ENCODE data around the gene DLG2.

DNA sequence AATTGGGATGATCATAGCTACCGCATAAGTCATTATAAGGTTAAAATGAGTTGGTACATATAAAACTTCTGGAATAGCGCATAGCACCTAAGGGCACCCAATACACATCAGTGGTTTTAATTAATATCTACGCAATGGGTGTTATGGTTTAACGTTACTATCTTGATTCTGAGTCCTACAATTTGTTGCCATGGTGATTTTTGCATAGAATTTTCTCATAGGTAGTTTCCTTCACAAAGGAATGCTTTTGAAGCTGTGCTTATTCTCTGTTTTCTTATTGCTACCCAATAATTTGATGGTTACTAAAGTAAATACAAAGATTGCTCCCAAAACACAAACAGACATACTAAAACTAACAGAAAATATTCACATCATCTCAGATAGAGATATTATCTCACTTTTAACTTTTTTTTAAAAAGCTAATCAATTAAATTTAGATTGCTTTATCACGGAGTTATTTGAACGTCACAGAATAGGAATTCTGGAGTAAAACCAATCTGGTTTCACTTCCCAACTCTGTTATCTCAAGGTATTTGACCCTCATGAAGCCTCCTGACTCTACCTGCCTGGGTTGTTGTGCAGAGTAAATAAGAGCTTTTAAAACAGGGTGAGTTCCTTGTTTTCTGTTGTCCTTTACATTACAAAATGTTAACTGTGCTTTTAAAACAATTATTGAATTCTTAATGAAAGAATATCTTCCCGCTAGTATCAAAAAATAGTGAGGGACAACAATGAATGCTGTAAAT, 1705.5 kb downstream of the DLG2 start:
- TF ChIP-seq, protein P1, sequence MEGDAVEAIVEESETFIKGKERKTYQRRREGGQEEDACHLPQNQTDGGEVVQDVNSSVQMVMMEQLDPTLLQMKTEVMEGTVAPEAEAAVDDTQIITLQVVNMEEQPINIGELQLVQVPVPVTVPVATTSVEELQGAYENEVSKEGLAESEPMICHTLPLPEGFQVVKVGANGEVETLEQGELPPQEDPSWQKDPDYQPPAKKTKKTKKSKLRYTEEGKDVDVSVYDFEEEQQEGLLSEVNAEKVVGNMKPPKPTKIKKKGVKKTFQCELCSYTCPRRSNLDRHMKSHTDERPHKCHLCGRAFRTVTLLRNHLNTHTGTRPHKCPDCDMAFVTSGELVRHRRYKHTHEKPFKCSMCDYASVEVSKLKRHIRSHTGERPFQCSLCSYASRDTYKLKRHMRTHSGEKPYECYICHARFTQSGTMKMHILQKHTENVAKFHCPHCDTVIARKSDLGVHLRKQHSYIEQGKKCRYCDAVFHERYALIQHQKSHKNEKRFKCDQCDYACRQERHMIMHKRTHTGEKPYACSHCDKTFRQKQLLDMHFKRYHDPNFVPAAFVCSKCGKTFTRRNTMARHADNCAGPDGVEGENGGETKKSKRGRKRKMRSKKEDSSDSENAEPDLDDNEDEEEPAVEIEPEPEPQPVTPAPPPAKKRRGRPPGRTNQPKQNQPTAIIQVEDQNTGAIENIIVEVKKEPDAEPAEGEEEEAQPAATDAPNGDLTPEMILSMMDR (IDR thresholded peaks at IDR 0.05) = no peak
- no peak for TF ChIP-seq POLR2A (IDR thresholded peaks at IDR 0.05)

All from ovary (tissue), 3 donors.